NCI-H345 treated with DMSO at 0.1 percent for 48 hours (cell line): ENCODE results near the gene CLBA1.
"Not testable (repeated sequence)": the region's sequence is repeated elsewhere in the genome, so short reads cannot be mapped to it uniquely, and the experiment has no call there.

Source experiments
- DNase-seq: peaks from one replicate; lab custom pipeline; 2025; ENCODE audit not compliant: unreplicated experiment; lab: John Stamatoyannopoulos, UW

CLBA1 gene

DNA sequence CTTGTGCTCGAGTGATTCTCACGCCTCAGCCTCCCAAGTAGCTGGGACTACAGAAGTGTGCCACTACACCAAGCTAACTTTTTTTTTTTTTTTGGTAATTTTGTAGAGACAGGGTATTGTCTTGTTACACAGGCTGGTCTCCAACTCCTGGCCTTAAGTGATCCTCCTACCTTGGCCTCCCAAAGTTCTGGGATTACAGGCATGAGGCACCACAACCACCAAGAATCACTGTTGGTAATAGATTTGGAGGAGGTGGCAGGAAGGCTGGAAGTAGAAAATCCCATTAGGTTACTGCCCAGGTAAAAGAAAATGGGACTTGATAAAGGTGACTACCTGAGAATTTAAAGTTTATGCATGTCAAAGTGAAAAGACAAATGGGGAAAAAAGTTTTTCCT lies 36.7 kb downstream of the CLBA1 start:
- no peak for DNase-seq

DNA sequence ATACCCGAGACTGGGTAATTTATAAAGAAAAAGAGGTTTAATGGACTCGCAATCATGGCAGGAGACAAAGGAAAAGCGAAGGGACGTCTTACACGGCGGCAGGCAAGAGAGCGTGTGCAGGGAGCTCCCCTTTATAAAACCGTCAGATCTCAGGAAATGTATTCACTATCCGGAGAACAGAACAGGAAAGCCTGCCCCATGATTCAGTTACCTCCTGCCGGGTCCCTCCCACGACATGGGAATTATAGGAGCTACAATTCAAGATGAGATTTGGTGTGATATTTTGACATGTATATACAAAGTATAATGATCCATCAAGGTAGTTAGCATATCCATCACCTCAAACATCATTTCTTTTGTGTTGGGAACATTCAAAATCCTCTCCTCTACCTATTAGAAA lies 37.6 kb downstream of the CLBA1 start:
- no peak for DNase-seq

DNA sequence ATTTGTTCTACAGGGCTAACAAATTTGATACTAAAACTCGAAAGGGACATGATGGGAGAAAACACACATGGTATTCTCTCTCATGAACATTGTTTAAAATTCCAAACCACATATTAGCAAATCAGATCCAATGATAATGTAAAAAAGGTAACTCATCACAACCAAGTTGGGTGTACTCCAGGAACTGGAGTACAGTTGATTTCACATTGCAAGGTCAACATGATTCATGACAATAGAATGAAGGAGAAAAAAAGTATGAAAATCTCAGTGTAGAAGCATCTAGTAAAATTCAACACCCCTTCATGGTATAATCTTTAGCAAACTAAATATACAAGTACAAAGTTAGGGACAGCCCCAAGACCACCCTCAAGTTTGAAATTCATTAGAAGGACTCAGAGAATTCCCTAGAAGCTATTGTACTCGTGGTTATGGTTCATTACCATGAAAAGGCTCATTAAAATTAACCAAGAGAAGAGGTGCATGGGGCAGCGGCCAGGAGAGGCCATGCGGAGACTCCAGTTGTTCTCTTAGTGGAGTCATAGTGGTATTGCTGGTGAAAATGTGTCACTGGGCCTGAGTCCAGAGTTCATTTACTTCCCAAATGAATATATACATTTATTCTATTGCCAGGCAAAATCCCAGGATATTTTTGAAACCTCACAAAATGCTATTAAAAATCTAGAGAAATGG lies 38.3 kb downstream of the CLBA1 start:
- DNase-seq: no peak

DNA sequence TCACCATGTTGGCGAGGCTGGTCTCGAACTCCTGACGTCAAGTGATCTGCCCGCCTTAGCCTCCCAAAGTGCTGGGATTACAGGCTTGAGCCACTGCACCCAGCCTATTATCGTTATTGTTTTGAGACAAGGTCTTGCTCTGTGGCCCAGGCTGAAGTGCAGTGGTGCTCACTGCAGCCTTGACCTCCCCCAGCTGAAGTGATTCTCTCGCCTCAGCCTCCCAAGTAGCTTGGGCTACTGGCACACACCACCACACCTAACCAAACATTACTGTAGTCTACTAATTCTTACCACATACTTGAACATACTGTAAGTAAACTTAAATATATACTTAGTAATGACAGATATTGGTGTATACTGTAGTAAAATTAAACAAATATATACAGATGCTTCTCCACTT lies 39.8 kb downstream of the CLBA1 start:
- DNase-seq: no peak

DNA sequence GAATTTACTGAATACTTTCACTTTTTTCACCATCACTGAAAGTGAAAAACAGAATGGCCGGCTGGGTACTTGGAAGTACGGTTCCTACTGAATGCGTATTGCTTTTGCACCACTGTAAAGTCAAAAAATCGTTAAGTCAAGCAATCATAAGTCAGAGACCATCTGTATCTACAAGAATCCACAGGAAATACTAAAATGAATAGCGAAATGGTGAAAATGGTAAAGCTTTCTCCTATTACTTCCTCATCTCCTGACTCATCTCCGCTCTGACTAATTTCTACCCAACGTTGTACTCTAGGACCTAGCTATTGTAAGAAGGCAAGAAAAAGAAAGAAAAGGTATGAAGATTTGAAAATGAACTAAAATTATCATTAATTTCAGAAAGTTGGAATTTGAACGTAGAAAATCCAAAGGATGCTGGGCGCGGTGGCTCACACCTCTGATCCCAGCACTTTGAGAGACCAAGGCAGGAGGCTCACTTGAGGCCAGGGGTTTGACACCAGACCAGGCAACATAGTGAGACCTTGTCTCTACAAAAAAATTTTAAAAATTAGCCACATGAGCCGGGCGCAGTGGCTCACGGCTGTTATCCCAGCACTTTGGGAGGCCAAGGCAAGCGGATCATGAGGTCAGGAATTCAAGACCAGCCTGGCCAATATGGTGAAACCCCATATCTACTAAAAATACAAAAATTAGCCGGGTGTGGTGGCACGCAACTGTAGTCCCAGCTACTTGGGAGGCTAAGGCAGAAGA lies 40.6 kb downstream of the CLBA1 start:
- no peak for DNase-seq

DNA sequence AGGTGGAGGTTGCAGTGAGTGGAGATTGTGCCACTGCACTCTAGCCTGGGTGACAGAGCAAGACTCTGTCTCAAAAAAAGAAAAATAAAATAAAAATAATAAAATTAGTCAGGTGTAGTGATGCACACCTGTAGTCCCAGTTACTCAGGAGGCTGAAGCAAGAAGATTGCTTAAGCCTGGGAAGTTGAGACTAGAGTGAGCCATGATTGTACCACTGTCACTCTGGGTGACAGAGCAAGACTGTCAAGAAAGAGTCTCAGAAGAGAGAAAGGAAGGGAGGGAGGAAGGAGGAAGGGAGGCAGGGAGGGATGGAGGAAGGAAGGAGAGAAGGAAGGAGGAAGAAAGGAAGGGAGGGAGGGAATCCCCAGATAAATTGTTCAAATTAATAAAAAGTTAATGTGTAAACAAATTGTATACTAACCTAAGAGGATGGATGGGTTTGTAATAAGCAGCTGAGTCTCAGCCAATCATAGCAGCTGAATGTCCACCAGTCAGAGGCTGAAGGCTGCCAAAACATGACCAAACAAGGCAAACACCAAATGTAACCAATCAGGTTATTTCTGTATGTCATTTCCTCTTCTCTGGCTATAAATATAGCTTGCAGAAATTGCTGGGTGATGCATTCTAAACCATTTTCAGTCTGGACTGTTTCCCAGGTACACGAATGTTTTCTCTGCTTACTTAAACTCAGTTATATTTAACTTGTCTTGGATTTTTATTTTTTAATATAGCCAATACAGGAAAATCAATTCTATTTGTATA lies 41.4 kb downstream of the CLBA1 start:
- no peak for DNase-seq

DNA sequence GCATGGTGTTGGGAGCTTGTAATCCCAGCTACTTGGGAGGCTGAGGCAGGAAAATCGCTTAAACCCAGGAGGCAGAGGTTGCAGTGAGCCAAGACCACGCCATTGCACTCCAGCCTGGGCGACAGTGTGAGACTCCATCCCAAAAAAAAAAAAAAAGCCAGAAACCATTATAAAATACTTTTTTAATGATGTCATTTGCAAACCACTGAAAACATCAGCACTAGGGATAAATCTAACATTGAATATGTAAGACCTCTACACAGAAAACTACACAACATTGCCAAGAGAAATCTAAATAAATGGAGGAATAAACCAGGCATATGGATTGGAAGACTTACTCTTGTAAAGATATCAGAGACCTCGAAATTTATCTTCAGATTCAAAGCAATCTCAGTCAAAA lies 42.1 kb downstream of the CLBA1 start:
- DNase-seq: not testable (repeated sequence)

DNA sequence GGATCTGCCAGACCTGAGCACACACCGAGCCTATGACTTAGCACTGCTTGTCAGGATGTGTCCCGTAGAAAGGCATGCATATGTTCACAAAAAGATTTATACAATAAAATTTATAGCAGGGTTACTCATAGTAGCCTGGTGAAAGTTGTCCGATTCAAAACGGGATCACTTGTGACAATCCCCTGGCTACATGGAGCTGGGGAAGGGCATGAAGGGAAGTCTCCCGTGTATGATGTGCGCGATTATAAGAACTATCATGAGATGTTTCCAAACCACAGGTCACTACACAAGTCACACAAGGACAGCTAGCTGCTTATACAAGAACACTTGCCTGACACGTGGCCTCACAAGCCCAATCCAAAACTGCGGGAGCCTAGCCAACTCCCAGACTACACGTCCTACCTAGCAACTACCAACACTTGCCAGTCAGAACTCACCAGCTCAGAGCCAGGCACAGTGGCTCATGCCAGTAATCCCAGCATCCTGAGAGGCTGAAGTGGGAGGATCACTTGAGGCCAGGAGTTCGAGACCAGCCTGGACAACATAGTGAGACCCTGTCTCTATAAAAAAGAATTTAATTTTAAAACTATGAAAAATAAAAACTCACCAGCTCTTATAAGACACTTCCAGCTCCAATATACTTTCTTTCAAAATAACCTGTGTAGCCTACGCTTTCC lies 42.8 kb downstream of the CLBA1 start:
- DNase-seq: no peak

DNA sequence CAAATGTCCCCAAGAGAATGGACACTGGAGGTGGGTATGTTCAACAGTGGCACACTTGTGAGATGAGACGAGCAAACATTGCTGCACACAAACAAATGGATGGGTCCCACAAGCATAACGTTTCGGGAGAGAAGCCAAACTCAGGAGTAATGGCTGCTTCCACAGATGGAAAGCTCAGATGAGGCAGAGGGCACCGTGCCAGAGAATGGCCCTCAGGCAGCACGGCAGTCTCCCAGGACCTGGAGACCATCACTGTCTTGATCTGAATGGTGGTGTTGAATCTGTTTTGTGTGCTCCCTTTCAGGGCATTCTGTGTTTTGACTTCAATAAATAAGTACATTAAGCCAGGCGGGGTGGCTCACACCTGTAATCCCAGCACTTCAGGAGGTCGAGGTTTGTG lies 43.8 kb downstream of the CLBA1 start:
- DNase-seq: no peak

DNA sequence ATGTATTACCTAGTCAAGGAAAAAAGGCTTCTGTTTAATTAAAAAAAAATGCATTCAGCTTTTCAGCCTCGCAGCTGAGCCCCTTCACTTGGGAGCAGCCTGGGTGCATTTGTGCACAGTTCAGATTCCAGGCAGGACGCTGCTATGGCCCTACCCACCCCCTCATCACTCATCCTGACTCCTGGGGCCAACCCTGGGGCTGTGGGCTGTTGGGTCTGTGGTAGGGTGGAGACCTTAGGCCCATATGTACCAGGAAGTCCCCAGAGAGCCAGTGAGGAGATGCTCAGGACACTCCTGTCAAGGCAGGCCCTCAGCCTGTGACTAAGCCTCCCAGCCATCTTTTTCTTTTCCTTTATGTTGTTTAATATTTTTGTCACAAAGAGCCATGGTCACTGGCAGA lies 44.6 kb downstream of the CLBA1 start:
- DNase-seq: no peak

DNA sequence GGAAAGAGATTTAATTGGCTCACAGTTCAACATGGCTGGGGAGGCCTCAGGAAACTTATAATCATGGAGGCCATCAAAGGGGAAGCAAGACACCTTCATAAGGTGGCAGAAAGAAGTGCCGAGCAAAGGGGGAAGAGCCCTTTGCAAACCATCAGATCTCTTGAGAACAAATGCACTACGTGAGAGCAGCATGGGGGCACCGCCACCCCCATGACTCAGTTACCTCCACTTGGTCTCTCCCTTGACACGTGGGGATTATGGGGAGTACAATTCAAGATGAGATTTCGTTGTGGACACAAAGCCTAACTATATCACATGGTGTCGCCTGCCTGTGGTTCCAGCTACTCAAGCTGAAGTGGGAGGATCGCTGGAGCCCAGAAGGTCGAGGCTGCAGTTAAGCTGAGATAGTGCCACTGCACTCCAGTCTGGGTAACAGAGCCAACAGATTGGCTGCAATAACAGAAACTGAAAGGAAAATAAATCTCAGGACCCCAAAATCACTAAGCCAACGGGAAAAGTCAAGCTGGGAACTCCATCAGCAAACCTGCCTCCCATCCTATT lies 45.3 kb downstream of the CLBA1 start:
- no peak for DNase-seq

DNA sequence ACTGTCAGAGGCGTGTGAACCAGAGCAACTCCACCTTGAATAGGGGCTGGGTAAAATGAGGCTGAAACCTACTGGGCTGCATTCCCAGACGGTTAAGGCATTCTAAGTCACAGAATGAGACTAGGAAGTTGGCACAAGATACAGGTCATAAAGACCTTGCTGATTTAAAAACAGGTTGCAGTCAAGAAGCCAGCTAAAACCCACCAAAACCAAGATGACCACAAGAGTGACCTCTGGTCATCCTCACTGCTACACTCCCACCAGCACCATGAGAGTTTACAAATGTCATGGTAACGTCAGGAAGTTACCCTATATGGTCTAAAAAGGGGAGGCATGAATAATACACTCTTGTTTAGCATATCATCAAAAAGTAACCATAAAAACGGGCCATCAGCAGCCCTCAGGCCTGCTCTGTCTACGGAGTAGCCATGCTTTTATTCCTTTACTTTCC lies 46.9 kb downstream of the CLBA1 start:
- not testable (repeated sequence) for DNase-seq

DNA sequence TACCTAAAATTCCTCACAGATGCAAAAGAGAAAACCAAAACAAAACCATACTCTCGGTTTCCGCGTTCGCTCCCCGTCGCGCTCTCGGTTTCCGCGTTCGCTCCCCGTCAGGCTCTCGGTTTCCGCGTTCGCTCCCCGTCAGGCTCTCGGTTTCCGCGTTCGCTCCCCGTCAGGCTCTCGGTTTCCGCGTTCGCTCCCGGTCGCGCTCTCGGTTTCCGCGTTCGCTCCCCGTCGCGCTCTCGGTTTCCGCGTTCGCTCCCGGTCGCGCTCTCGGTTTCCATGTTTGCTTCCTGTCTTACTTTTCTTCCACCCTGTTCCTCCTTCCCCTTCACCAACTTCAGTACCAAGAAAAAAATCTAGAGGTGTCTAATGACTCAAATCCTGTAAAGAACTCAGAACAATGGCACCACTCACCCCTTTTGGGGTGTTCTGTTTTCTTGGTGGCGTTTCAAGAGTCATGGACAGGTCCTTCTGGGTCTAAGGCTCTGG lies 47.9 kb downstream of the CLBA1 start:
- not testable (repeated sequence) for DNase-seq

DNA sequence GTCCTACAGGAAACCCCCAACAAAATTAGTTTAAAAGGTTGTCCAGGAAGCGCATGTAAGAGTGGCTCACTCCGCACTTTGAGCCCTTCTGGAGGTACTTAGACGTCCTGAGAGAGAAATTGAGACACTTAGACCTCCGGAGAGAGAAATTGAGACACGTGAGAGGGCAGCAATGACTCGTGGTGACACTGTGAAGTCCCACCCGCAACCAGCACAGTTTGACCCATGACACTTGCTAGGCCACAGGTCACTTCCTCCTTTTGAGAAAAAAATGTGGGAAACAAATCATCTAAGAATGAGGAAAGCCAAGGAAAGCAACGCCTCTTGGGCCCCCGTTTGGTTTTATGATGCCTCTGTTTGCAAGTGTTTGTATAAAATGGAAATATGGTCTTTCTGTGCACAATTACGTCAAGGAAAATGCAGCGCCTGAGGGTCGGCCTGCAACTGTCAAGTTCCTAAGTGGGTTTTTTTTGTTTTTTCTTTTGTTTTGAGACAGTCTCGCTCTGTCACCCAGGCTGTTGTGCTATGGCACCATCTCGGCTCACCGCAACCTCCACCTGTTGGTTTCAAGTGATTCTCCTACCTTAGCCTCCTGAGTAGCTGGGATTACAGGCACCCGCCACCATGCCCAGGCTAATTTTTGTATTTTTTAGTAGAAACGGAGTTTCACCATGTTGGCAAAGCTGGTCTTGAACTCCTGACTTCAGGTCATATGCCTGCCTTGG lies 48.9 kb downstream of the CLBA1 start:
- DNase-seq: no peak

DNA sequence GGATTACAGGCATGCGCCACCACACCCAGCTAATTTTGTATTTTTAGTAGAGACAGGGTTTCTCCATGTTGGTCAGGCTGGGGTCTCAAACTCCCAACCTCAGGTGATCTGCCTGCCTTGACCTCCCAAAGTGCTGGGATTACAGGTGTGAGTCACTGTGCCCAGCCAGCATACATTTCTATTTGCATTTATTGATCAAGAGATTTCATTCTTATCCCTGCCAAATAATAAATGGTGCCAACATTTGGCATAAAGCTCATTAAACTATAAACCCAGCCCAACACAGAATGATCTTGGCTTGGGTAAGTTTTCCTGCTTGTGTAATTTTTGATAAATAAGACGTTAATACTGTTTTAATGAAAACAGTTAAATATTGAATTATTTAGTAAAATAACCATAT lies 50.0 kb downstream of the CLBA1 start:
- not testable (repeated sequence) for DNase-seq

DNA sequence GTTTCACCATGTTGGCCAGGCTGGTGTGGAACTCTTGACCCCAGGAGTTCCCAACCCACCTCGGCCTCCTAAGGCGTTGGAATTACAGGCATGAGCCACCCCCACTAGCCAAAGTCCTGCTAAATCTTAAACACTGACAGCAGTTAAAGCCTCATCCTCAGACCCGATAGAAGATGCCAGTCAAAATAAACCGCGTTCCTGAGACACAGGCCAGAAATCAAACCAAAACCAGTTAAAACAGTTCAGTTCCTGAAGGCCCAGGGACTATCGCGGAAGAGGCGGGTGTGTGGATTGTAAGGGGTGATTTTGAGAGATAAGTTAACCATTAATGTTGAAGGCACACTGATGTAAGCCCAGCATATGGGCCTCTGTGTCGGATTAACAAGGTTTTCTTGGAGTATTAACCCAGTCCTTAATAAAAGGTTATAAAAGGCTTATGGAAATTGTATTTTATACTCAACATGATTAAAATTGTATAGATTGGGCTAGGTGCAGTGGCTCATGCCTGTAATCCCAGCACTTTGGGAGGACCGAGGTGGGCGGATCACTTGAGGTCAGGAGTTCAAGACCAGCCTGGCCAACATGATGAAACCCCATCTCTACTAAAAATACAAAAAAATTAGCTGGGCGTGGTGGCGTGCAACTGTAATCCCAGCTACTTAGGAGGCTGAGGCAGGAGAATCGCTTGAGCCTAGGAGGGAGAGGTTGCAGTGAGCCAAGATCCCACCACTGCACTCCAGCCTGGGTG lies 54.0 kb downstream of the CLBA1 start:
- DNase-seq: no peak

DNA sequence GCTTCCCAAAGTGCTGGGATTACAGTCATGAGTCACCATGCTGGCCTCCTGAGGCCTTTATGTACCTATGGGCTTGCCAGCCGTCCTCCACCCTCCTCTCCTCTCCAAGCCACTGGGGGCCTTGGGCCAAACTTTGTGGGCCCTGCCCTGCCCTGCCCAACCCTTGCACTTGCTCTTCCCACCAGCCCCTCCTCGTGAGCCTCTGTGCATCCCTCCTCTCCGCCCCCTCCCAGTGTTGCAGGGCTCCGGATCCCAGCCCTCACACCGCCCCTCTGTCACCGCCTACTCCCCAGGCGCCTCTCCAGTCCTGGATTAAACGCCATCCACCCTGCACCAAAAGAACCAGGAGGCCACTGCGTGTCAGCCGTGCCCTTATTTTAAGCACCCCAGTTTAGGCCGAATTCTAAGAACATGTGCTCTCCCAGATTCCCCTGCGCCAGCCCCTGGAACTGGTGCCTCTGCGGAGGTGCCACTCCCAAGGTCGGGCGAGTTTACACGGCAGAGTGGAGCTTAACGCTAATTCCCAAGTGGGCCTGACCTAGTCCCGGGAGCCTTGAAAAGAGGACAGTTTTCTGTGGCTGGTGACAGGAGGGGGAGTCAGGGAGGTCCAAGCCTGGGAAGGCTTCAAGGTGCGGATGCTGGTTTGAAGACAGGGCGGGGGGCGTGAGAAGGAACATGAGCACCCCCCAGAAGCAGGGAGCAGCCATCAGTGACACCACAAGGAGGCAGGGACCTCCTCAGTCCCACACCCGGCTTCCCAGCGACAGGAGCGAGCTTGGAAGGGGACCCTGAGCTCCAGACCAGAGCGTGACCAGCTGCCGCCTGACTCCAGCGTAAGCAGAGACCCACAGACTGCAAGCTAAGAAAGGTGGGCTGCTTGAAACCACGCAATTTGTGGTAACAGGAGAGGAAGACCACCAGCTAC lies 56.5 kb downstream of the CLBA1 start:
- no peak for DNase-seq

DNA sequence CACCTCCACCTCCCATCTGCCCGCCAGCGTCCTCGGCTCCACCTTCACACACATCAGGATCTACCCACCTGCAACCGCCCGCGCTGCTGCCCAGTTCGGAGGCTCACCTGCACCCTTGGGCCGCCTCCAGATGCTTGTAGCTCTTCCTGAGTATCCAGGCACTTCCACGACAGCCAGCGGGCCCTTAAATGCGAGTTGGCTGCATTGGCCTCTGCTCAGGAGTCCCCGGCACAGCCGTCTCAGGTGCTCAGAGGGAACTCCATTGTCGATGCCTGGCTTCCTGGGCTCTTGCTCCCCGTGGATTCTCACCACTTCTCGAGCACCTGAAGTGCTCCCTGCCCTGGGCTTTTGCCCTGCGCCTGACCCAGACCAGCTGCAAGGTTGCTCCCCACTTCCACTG lies 57.2 kb downstream of the CLBA1 start:
- DNase-seq: no peak
